SK-N-SH (cell line): ENCODE measurements around the gene IQCF2.
"Not testable (repeated sequence)": the region's sequence is repeated elsewhere in the genome, so short reads cannot be mapped to it uniquely, and the experiment has no call there.

Experiments used
- EP300 ChIP-seq, 2 experiments: IDR thresholded peaks; 2 replicates each; pipeline versions ENCODE4 v1.4.0 to v1.6.1; 2012; ENCODE audit warnings: borderline replicate concordance in 1 of 2, low read depth in 1 of 2, low read length in 1 of 2
- JUND ChIP-seq: IDR thresholded peaks from 2 replicates; pipeline ENCODE4 v1.4.0; 2012
- POLR2AphosphoS5 ChIP-seq: IDR thresholded peaks from 2 replicates; pipeline ENCODE4 v1.6.1; 2012; ENCODE audit warnings: low read depth, low read length
- RAD21 ChIP-seq: IDR thresholded peaks from 2 replicates; pipeline ENCODE4 v1.6.1; 2012; ENCODE audit warnings: mild to moderate bottlenecking, low read length
- SIN3A ChIP-seq: IDR thresholded peaks from 2 replicates; pipeline ENCODE4 v1.6.1; 2012; ENCODE audit warnings: low read depth, mild to moderate bottlenecking, low read length, moderate library complexity, borderline replicate concordance
- TF ChIP-seq, protein P1 (sequence below): fragments of 200-600 bp; sonication (generic); IDR thresholded peaks from 2 replicates; pipeline ENCODE4 v1.6.1; 2017; ENCODE audit warnings: antibody characterized with exemption, mild to moderate bottlenecking, moderate library complexity
- TF ChIP-seq, protein P2 (sequence below): fragments of 150-350 bp; IDR thresholded peaks from 2 replicates; pipeline ENCODE4 v1.6.1; 2017; ENCODE audit warnings: antibody characterized with exemption, low read length, low read depth, borderline replicate concordance
- TF ChIP-seq, protein P3 (sequence below): IDR thresholded peaks from 2 replicates; pipeline ENCODE4 v1.6.1; 2012; ENCODE audit warnings: mild to moderate bottlenecking, low read depth, low read length, moderate library complexity
- TF ChIP-seq, protein P4 (sequence below): IDR thresholded peaks from 2 replicates; pipeline ENCODE4 v1.4.0; 2012; ENCODE audit warnings: low read depth, borderline replicate concordance

DNA sequence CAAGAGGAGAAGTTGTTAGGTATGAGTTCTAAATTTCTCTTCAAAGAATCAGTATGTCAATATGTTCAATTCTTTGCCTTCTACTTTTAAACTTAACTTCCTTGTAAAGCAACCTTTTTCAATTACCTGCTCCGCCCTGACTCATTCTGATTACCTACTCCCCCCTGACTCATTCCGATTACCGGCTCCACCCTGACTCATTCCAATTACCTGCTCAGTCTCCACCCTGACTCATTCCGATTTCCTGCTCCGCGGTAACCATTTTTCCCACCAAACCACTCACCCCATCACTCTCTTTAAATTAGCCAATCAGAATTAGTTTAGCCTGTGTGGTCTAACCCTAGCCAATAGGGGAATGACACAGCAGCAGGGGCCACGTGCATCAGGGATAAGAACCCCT is 40.9 kb downstream of the IQCF2 start:
- TF ChIP-seq, protein P1, sequence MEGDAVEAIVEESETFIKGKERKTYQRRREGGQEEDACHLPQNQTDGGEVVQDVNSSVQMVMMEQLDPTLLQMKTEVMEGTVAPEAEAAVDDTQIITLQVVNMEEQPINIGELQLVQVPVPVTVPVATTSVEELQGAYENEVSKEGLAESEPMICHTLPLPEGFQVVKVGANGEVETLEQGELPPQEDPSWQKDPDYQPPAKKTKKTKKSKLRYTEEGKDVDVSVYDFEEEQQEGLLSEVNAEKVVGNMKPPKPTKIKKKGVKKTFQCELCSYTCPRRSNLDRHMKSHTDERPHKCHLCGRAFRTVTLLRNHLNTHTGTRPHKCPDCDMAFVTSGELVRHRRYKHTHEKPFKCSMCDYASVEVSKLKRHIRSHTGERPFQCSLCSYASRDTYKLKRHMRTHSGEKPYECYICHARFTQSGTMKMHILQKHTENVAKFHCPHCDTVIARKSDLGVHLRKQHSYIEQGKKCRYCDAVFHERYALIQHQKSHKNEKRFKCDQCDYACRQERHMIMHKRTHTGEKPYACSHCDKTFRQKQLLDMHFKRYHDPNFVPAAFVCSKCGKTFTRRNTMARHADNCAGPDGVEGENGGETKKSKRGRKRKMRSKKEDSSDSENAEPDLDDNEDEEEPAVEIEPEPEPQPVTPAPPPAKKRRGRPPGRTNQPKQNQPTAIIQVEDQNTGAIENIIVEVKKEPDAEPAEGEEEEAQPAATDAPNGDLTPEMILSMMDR: not testable (repeated sequence)
- TF ChIP-seq, protein P2, sequence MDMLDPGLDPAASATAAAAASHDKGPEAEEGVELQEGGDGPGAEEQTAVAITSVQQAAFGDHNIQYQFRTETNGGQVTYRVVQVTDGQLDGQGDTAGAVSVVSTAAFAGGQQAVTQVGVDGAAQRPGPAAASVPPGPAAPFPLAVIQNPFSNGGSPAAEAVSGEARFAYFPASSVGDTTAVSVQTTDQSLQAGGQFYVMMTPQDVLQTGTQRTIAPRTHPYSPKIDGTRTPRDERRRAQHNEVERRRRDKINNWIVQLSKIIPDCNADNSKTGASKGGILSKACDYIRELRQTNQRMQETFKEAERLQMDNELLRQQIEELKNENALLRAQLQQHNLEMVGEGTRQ: not testable (repeated sequence)
- TF ChIP-seq RAD21; POLR2AphosphoS5; EP300 (IDR thresholded peaks at IDR 0.05; ENCODE audit: borderline replicate concordance in 1 of 2, low read depth in 1 of 2, low read length in 1 of 2); SIN3A; JUND: not testable (repeated sequence)
- TF ChIP-seq, protein P3, sequence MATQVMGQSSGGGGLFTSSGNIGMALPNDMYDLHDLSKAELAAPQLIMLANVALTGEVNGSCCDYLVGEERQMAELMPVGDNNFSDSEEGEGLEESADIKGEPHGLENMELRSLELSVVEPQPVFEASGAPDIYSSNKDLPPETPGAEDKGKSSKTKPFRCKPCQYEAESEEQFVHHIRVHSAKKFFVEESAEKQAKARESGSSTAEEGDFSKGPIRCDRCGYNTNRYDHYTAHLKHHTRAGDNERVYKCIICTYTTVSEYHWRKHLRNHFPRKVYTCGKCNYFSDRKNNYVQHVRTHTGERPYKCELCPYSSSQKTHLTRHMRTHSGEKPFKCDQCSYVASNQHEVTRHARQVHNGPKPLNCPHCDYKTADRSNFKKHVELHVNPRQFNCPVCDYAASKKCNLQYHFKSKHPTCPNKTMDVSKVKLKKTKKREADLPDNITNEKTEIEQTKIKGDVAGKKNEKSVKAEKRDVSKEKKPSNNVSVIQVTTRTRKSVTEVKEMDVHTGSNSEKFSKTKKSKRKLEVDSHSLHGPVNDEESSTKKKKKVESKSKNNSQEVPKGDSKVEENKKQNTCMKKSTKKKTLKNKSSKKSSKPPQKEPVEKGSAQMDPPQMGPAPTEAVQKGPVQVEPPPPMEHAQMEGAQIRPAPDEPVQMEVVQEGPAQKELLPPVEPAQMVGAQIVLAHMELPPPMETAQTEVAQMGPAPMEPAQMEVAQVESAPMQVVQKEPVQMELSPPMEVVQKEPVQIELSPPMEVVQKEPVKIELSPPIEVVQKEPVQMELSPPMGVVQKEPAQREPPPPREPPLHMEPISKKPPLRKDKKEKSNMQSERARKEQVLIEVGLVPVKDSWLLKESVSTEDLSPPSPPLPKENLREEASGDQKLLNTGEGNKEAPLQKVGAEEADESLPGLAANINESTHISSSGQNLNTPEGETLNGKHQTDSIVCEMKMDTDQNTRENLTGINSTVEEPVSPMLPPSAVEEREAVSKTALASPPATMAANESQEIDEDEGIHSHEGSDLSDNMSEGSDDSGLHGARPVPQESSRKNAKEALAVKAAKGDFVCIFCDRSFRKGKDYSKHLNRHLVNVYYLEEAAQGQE: not testable (repeated sequence)
- TF ChIP-seq, protein P4, sequence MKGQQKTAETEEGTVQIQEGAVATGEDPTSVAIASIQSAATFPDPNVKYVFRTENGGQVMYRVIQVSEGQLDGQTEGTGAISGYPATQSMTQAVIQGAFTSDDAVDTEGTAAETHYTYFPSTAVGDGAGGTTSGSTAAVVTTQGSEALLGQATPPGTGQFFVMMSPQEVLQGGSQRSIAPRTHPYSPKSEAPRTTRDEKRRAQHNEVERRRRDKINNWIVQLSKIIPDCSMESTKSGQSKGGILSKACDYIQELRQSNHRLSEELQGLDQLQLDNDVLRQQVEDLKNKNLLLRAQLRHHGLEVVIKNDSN: not testable (repeated sequence)
